Activated T-helper 1 cell treated with anti-CD3 and anti-CD28 coated beads, Interleukin-2, amount 50 U/mL, for 16 hours (primary cell): ENCODE measurements around the gene IER5L.
A peak's percentile ranks its signal among the peaks of the same experiment; 100 is the strongest.
"Not testable (repeated sequence)": the region's sequence is repeated elsewhere in the genome, so short reads cannot be mapped to it uniquely, and the experiment has no call there.

ENCODE experiments used
- DNase-seq, 2 donors: peaks; one replicate each; pipeline ENCODE4 v3.0.0-alpha.2; 2020; ENCODE audit warnings: low read depth in 1 of 2, low spot score in 1 of 2

Gene IER5L

GRCh38 chr9:129203556-129203909, 25.5 kb upstream of the IER5L start:
- no peak for DNase-seq

- peak; percentile 83 to 85 for DNase-seq
Observed at GRCh38 chr9:129202613-129203555, 24.8 kb upstream of the IER5L start.

GRCh38 chr9:129201866-129202265, 23.8 kb upstream of the IER5L start:
- no peak for DNase-seq

GRCh38 chr9:129201289-129201688, 23.2 kb upstream of the IER5L start:
- DNase-seq, result no peak

GRCh38 chr9:129200255-129200654, 22.2 kb upstream of the IER5L start:
- no peak for DNase-seq

- DNase-seq, result no peak
Observed at GRCh38 chr9:129199044-129199435, 21.0 kb upstream of the IER5L start.

- DNase-seq, result no peak
Observed at GRCh38 chr9:129198319-129199043, 20.4 kb upstream of the IER5L start.

- no peak for DNase-seq
Observed at GRCh38 chr9:129197978-129198318, 19.9 kb upstream of the IER5L start.

- DNase-seq, result not testable (repeated sequence)
Observed at GRCh38 chr9:129197045-129197444, 19.0 kb upstream of the IER5L start.

GRCh38 chr9:129195606-129196005, 17.5 kb upstream of the IER5L start:
- no peak for DNase-seq

GRCh38 chr9:129194221-129194620, 16.2 kb upstream of the IER5L start:
- no peak for DNase-seq

- DNase-seq, result no peak
Observed at GRCh38 chr9:129193655-129194054, 15.6 kb upstream of the IER5L start.

- no peak for DNase-seq
Observed at GRCh38 chr9:129191234-129191633, 13.2 kb upstream of the IER5L start.

- DNase-seq, result not testable (repeated sequence)
Observed at GRCh38 chr9:129189971-129190370, 11.9 kb upstream of the IER5L start.

- no peak for DNase-seq
Observed at GRCh38 chr9:129187042-129187441, 9.0 kb upstream of the IER5L start.

GRCh38 chr9:129185991-129186390, 7.9 kb upstream of the IER5L start:
- no peak for DNase-seq

- DNase-seq, result no peak
Observed at GRCh38 chr9:129185402-129185801, 7.3 kb upstream of the IER5L start.

GRCh38 chr9:129184596-129185122, 6.6 kb upstream of the IER5L start:
- DNase-seq, result no peak

GRCh38 chr9:129184219-129184524, 6.1 kb upstream of the IER5L start:
- DNase-seq, result no peak

GRCh38 chr9:129183495-129184218, 5.6 kb upstream of the IER5L start:
- no peak for DNase-seq

- DNase-seq, result no peak
Observed at GRCh38 chr9:129182625-129183494, 4.8 kb upstream of the IER5L start.
